GM12891 (cell line): Measurements from ENCODE around the gene IRS4.

Source experiments
- POLR2A ChIP-seq: IDR thresholded peaks from 2 replicates; pipeline ENCODE4 v1.6.1; 2011; ENCODE audit warnings: low read depth, low read length, control low read depth
- SPI1 ChIP-seq: IDR thresholded peaks from 2 replicates; pipeline ENCODE4 v1.6.1; 2011; ENCODE audit warnings: low read depth, low read length, control low read depth

DNA sequence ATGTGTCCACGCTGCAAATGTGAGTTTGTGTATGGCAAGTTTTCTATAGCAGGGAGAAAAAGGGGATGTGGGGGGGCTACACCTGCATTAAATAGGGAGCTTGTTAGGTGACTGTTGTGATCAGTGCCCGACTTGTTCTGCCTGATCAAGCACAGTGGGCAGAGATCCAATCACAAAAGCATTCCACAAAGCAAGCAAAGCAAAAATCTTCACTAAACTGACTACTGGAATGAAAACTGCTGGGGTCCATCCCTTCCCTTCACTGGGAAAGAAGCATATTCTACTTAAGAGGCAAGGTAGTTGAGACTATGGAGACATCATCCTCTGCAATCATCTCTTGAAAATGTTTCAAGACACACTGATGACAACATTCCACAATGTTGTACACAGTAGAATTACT lies 5.2 kb downstream of the IRS4 start:
- no peak for TF ChIP-seq POLR2A
- TF ChIP-seq SPI1, result no peak
